SIG-M5 treated with dmso at 0.1 percent for 504 hours (cell line): ENCODE results near the gene MBD2.

ENCODE experiments used
- DNase-seq: peaks from one replicate; lab custom pipeline; 2025; ENCODE audit not compliant: unreplicated experiment; lab: John Stamatoyannopoulos, UW

The MBD2 gene

DNA sequence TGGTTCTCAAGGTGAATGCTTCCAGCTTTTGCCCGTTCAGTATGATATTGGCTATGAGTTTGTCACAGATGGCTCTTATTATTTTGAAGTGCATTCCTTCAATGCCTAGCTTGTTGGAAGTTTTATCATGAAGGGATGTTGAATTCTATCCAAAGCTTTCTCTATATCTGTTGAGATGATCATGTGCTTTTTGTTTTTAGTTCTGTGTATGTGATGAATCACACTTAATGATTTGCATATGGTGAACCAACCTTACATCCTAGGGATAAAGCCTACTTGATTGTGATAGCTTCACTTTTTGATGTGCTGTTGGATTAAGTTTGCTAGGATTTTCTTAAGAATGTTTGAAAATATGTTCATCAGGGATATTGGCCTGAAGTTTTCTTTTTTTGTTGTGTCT is 112.1 kb downstream of the MBD2 start:
- no peak for DNase-seq

DNA sequence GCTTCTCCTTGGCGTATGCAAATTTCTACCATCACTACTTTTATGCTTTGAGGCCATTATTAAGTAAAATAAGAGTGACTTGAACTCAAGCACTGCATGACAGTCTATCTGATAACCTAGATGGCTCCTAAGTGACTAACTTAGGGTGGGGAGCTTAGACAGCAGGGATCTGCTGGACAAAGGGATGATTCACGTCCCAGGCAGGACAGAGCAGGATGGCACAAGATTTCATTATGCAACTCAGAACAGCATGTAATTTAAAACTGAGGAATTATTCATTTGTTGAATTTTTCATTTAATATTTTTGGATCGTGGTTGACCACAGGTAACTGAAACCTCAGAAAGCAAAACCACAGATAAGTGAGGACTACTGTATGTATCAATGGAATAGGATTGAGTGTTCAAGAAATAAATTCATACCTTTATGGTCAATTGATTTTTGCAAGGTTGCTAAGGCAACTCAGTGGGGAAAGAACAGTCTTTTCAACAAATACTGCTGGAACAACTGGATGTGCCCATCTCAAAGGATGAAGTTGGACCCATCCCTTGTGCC is 115.3 kb downstream of the MBD2 start:
- DNase-seq: no peak

DNA sequence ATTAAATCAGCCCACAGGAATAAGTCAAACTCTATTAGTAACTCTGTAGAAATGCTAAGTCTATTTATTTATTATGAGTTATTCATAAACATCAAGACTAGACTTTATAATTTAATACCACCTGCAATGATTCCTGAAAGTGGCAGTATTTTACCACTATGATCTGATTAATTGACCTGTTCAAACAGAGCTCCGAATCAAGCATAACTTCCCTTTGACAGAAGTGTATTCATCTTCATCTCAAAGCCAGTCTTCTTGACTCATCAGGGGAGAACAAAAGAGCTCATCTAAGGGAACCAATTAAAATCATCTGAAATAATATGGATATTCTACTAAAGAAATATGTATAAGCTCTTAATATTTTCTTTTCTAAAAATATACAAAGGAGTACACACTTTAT is 122.3 kb downstream of the MBD2 start:
- no peak for DNase-seq
